IMR-90 (cell line): ENCODE data around the gene AKAP13. TPM values are rescaled to one million over a fixed set of nuclear protein-coding genes. Genes with fewer than 3 reads are reported as not detected.
"Not testable (repeated sequence)": the region's sequence is repeated elsewhere in the genome, so short reads cannot be mapped to it uniquely, and the experiment has no call there.

Experiments
- ATAC-seq: fragments of 200-7000 bp; cut with Tn5 transposase; 2 replicates; pipeline ENCODE4 v1.9.1; 2020; ENCODE audit warnings: low read depth, mild to moderate bottlenecking, moderate library complexity
- BruUV-seq: library from RNA; stranded (reverse); fragments of 400-500 nt; replicated peaks from 2 replicates; lab custom pipeline; 2021; lab: Mats Ljungman, UMichigan
- CTCF ChIA-PET: fragments of 300-600 bp; formaldehyde crosslinking; extraction: SDS; loops from one replicate; lab custom pipeline; 2021; ENCODE audit warnings: antibody characterized with exemption; lab: Yijun Ruan, JAX
- POLR2A ChIA-PET: fragments of 300-600 bp; sonication (Branson Sonifier 250); formaldehyde crosslinking; loops from one replicate; lab custom pipeline; 2022; ENCODE audit warnings: antibody characterized with exemption; ENCODE audit not compliant: unreplicated experiment; lab: Charles Lee
- DNase-seq: peaks from one replicate; pipeline ENCODE4 v3.0.0; 2013
- H2AFZ ChIP-seq: replicated peaks from 2 replicates; pipeline ENCODE3; 2013; ENCODE audit warnings: low read length, mild to moderate bottlenecking; ENCODE audit not compliant: poor library complexity
- H2AK5ac ChIP-seq: 2 replicates; pipeline ENCODE4 v1.6.1; 2013; ENCODE audit warnings: low read depth, low read length, inconsistent platforms
- H2AK9ac ChIP-seq: replicated peaks from 2 replicates; pipeline ENCODE3; 2013; ENCODE audit warnings: mild to moderate bottlenecking, low read depth, low read length, moderate library complexity; ENCODE audit not compliant: poor library complexity
- H2BK120ac ChIP-seq: 2 replicates; pipeline ENCODE4 v1.6.1; 2013; ENCODE audit warnings: low read depth, low read length, inconsistent platforms
- H2BK15ac ChIP-seq: 3 replicates; pipeline ENCODE4 v1.6.1; 2013; ENCODE audit warnings: low read depth, low read length, inconsistent platforms
- H2BK20ac ChIP-seq: 2 replicates; pipeline ENCODE4 v1.6.1; 2013; ENCODE audit warnings: low read depth, mild to moderate bottlenecking, inconsistent platforms, low read length, moderate library complexity
- H2BK5ac ChIP-seq: 2 replicates; pipeline ENCODE4 v1.6.1; 2013; ENCODE audit warnings: mild to moderate bottlenecking, low read depth, low read length, inconsistent platforms; ENCODE audit not compliant: poor library complexity, severe bottlenecking
- H3K14ac ChIP-seq: replicated peaks from 2 replicates; pipeline ENCODE4 v1.6.1; 2013; ENCODE audit warnings: low read depth, low read length, inconsistent platforms
- H3K18ac ChIP-seq: 2 replicates; pipeline ENCODE4 v1.6.1; 2013; ENCODE audit warnings: low read depth, low read length, control low read depth
- H3K23ac ChIP-seq: 2 replicates; pipeline ENCODE4 v1.6.1; 2013; ENCODE audit warnings: low read depth, low read length, inconsistent platforms
- H3K27ac ChIP-seq: 2 replicates; pipeline ENCODE4 v1.5.1; 2013; ENCODE audit warnings: mild to moderate bottlenecking, control low read depth, low read length; ENCODE audit not compliant: insufficient read depth
- H3K27me3 ChIP-seq: 2 replicates; pipeline ENCODE4 v1.6.1; 2013; ENCODE audit warnings: low read length; ENCODE audit not compliant: control insufficient read depth, insufficient read depth
- H3K36me3 ChIP-seq: 2 replicates; pipeline ENCODE4 v1.6.1; 2013; ENCODE audit warnings: low read length, mixed read lengths; ENCODE audit not compliant: control insufficient read depth, insufficient read depth
- H3K4ac ChIP-seq: 2 replicates; pipeline ENCODE4 v1.6.1; 2013; ENCODE audit warnings: low read depth, low read length, inconsistent platforms
- H3K4me1 ChIP-seq: 2 replicates; pipeline ENCODE4 v1.6.1; 2013; ENCODE audit warnings: low read length, mixed read lengths; ENCODE audit not compliant: control insufficient read depth, insufficient read depth
- H3K4me2 ChIP-seq: 2 replicates; pipeline ENCODE4 v1.6.1; 2013; ENCODE audit warnings: low read depth, mild to moderate bottlenecking, control low read depth, low read length, moderate library complexity
- H3K4me3 ChIP-seq: 2 replicates; pipeline ENCODE4 v1.5.1; 2013; ENCODE audit warnings: low read depth, mild to moderate bottlenecking, control low read depth, low read length, moderate library complexity; ENCODE audit not compliant: insufficient read depth
- H3K56ac ChIP-seq: 2 replicates; pipeline ENCODE4 v1.6.1; 2013; ENCODE audit warnings: low read length, inconsistent platforms; ENCODE audit not compliant: insufficient read depth; ENCODE audit errors: extremely low read depth
- H3K79me1 ChIP-seq, 2 experiments: 2 replicates each; pipeline ENCODE4 v1.6.1; 2013; ENCODE audit warnings: low read length in 2 of 2, inconsistent platforms in 1 of 2, low read depth in 1 of 2
- H3K9ac ChIP-seq: 2 replicates; pipeline ENCODE4 v1.6.1; 2013; ENCODE audit warnings: low read depth, low read length, control low read depth
- H3K9me1 ChIP-seq: 2 replicates; pipeline ENCODE4 v1.6.1; 2013; ENCODE audit warnings: low read length, inconsistent platforms; ENCODE audit not compliant: insufficient read depth
- H3K9me3 ChIP-seq: 2 replicates; pipeline ENCODE4 v1.6.1; 2013; ENCODE audit warnings: low read length; ENCODE audit not compliant: control insufficient read depth, insufficient read depth
- H4K20me1 ChIP-seq: 2 replicates; pipeline ENCODE4 v1.6.1; 2013; ENCODE audit warnings: low read length, inconsistent platforms; ENCODE audit not compliant: insufficient read depth
- H4K5ac ChIP-seq: 2 replicates; pipeline ENCODE4 v1.6.1; 2013; ENCODE audit warnings: mild to moderate bottlenecking, low read depth, low read length, control low read depth
- H4K8ac ChIP-seq, 2 experiments: 2 replicates each; pipeline ENCODE4 v1.6.1; 2013; ENCODE audit warnings: low read depth in 2 of 2, low read length in 2 of 2, control low read depth in 1 of 2, inconsistent platforms in 1 of 2
- H4K91ac ChIP-seq: 2 replicates; pipeline ENCODE4 v1.6.1; 2013; ENCODE audit warnings: low read depth, low read length, inconsistent platforms; ENCODE audit not compliant: insufficient read depth
- BHLHE40 ChIP-seq: fragments of 150-350 bp; IDR thresholded peaks from 2 replicates; pipeline ENCODE4 v1.6.1; 2016; ENCODE audit warnings: mild to moderate bottlenecking, low read depth, low read length
- CEBPB ChIP-seq: IDR thresholded peaks from 2 replicates; pipeline ENCODE4 v1.6.1; 2012; ENCODE audit warnings: low read depth, low read length, improper control_type of control experiment
- WGBS, 2 experiments: methylation state at CpG; one replicate each; pipeline versions ENCODE4 v1.1.5 to v1.1.7; 2013; ENCODE audit warnings: missing lambda C conversion rate in 2 of 2; ENCODE audit not compliant: insufficient read length in 1 of 2; ENCODE audit errors: extremely low coverage in 2 of 2; 5-methylcytosine and 5-hydroxymethylcytosine counted together
- dilution Hi-C: fragments of 300-500 bp; cut with HindIII; formaldehyde crosslinking; loops from one replicate; pipeline ENCODE4 v1.14.3; 2018; ENCODE audit warnings: low sequenced_read_pairs; ENCODE audit not compliant: unreplicated experiment
- in situ Hi-C: fragments of 300-500 bp; cut with MboI; formaldehyde crosslinking; loops from 3 replicates; pipeline ENCODE4 v1.14.3; 2019; ENCODE audit warnings: low sequenced_read_pairs, inconsistent platforms, mixed read lengths
- intact Hi-C: fragments of 100-400 bp; cut with micrococcal nuclease; formaldehyde crosslinking; loops from 2 replicates; pipeline ENCODE4 v1.10.0; 2022
- polyA plus RNA-seq, 3 experiments: library from polyadenylated mRNA; depleted of rRNA; stranded (reverse); fragments of >200 nt; gene quantifications; 2 replicates each; pipeline ENCODE4 v1.2.3, GENCODE V29; 2012; ENCODE audit warnings: low replicate concordance in 1 of 3
- total RNA-seq: library from RNA; depleted of rRNA; stranded (reverse); fragments of >200 nt; gene quantifications from 2 replicates; pipeline ENCODE4 v1.2.3, GENCODE V29; 2012

The AKAP13 gene
- total and polyA plus RNA-seq, 2 of the 4 experiments (the other 2 are of a cell fraction), result 10.4 to 46.4 TPM

- H3K27me3 ChIP-seq, H3K4me1 ChIP-seq, H3K9me1 ChIP-seq, H2AK9ac ChIP-seq, H3K4me2 ChIP-seq, dilution Hi-C loops, H2AFZ ChIP-seq, BruUV-seq, H3K9me3 ChIP-seq, H3K27ac ChIP-seq, H4K20me1 ChIP-seq, H3K4me3 ChIP-seq, POLR2A ChIA-PET, H3K36me3 ChIP-seq, CTCF ChIA-PET, H3K9ac ChIP-seq, in situ Hi-C loops, intact Hi-C loops, H3K79me1 ChIP-seq: not testable (repeated sequence)
- Histone ChIP-seq H4K5ac (peak overlapping the region; percentile 80; the same call in 1 of the 2 replicates), H2BK120ac (peak overlapping the region; percentile 94; the same call in 1 of the 2 replicates), H4K8ac (peak overlapping the region; percentile 75 to 91; a peak in 3 of 4 replicates), H3K14ac (peak overlapping the region; percentile 71; the same call in 1 of the 2 replicates), H2AK5ac (peak overlapping the region; percentile 66; the same call in 1 of the 2 replicates), H3K56ac (peak overlapping the region; percentile 72), H3K23ac (peak overlapping the region; percentile 91; the same call in 1 of the 2 replicates), H2BK20ac (peak overlapping the region; percentile 89; the same call in 1 of the 2 replicates), H2BK15ac (peak overlapping the region; percentile 96; the same call in 1 of the 3 replicates), H2BK5ac (peak overlapping the region; percentile 72), H3K18ac (peak overlapping the region; percentile 68; the same call in 1 of the 2 replicates), H3K4ac (peak overlapping the region; percentile 84; the same call in 1 of the 2 replicates), H4K91ac (peak overlapping the region; percentile 77)
- WGBS, 2 experiments, result no CpG with 5 or more reads among the region's 5 CpGs
- ATAC-seq (peak; percentile 71), DNase-seq (peak; percentile 95)
- TF ChIP-seq BHLHE40, result peak; percentile 57
- peak; percentile 4; the same call in 1 of the 2 replicates for TF ChIP-seq CEBPB
Observed at GRCh38 chr15:85343443-85343842, 37.0 kb upstream of the AKAP13 start.

GRCh38 chr15:85344241-85344640 lies 36.2 kb upstream of the AKAP13 start:
- intact Hi-C loops, H3K79me1 ChIP-seq, H4K5ac ChIP-seq, H2BK15ac ChIP-seq, H3K36me3 ChIP-seq, BruUV-seq, H3K14ac ChIP-seq, H2AFZ ChIP-seq, H3K4me3 ChIP-seq, ATAC-seq, dilution Hi-C loops, H3K4me2 ChIP-seq, POLR2A ChIA-PET, DNase-seq, CTCF ChIA-PET, H3K9me3 ChIP-seq, H4K20me1 ChIP-seq, H3K9ac ChIP-seq, H3K27ac ChIP-seq, in situ Hi-C loops, H3K27me3 ChIP-seq, H3K9me1 ChIP-seq, H3K4me1 ChIP-seq, H2AK9ac ChIP-seq: not testable (repeated sequence)
- Histone ChIP-seq H3K56ac (peak overlapping the region; percentile 32; the same call in 1 of the 2 replicates), H4K91ac (peak overlapping the region; percentile 29; the same call in 1 of the 2 replicates), H2BK20ac (peak overlapping the region; percentile 75), H3K4ac (peak overlapping the region; percentile 64), H3K23ac (peak overlapping the region; percentile 65; the same call in 1 of the 2 replicates), H2AK5ac (peak overlapping the region; percentile 79), H3K18ac (peak overlapping the region; percentile 86; the same call in 1 of the 2 replicates), H2BK5ac (peak overlapping the region; percentile 37), H2BK120ac (peak overlapping the region; percentile 70), H4K8ac (peak overlapping the region; percentile 75 to 91; a peak in 3 of 4 replicates)
- WGBS, 2 experiments, result no CpG with 5 or more reads among the region's 1 CpG
